OCI-LY1 (cell line): ENCODE measurements around the gene NCKAP1.

Experiments used
- CTCF ChIP-seq: fragments of 200-600 bp; sonication (generic), shearing (Covaris generic); IDR thresholded peaks from 2 replicates; pipeline ENCODE4 v1.5.1; 2017; ENCODE audit warnings: mild to moderate bottlenecking, antibody characterized with exemption, low read length, moderate library complexity, mixed read lengths
- EZH2 ChIP-seq: fragments of 200-600 bp; sonication (generic), shearing (Covaris generic); IDR thresholded peaks from 2 replicates; pipeline ENCODE4 v1.8.0; 2017; ENCODE audit warnings: borderline replicate concordance, mixed run types, mild to moderate bottlenecking, antibody characterized with exemption, low read length, moderate library complexity, mixed read lengths

- TF ChIP-seq CTCF = no peak
- TF ChIP-seq EZH2 = no peak
These were observed 10.1 kb downstream of the NCKAP1 start for GRCh38 chr2:183028108-183028507.
